ENCODE measurements around the gene RNLS. TPM values are rescaled to one million over a fixed set of nuclear protein-coding genes. Genes with fewer than 3 reads are reported as not detected.

The RNLS gene
- polyA plus RNA-seq, 3 donors = 3.3 to 3.9 (median 3.7) TPM

- intact Hi-C loops (cut with micrococcal nuclease) = no loop called here
- Histone ChIP-seq H3K9me3 (replicated peaks in 1 of 2; ENCODE audit: control insufficient read depth in 1 of 2, insufficient read depth in 1 of 2, low read length in 2 of 2) (no peaks in the 10 kb centered on the region), H4K20me1 (ENCODE audit: insufficient read depth, low read length) (no peaks in the 10 kb centered on the region), H3K4me3 (replicated peaks in 1 of 3; ENCODE audit: low read depth in 2 of 3, low read length in 3 of 3) (no peak overlapping the region), H3K36me3 (replicated peaks in 1 of 2; ENCODE audit: control insufficient read depth in 1 of 2, insufficient read depth in 2 of 2, low read length in 2 of 2) (no peaks in the 10 kb centered on the region), H3K27me3 (ENCODE audit: control insufficient read depth in 2 of 2, insufficient read depth in 2 of 2, low read length in 2 of 2) (no peaks in the 10 kb centered on the region), H3K4me1 (ENCODE audit: control insufficient read depth in 1 of 2, insufficient read depth in 2 of 2, low read length in 2 of 2) (no peaks in the 10 kb centered on the region), H3K79me2 (ENCODE audit: insufficient read depth, low read length) (no peaks in the 10 kb centered on the region), H3K9ac (ENCODE audit: insufficient read depth, low read length, poor library complexity, severe bottlenecking) (no peak overlapping the region), H2AFZ (ENCODE audit: insufficient read depth, low read depth, low read length, poor library complexity, severe bottlenecking) (no peak overlapping the region), H3K4me2 (replicated peaks; ENCODE audit: extremely low read depth, low read length, poor library complexity, severe bottlenecking) (no peak overlapping the region), H3K27ac (ENCODE audit: low read depth in 1 of 2, low read length in 2 of 2) (no peak overlapping the region)
- 88% methylated on average over 1 of the region's 2 CpGs for WGBS (ENCODE audit: insufficient coverage)
- H3K4me3 Mint-ChIP-seq = no peak overlapping the region
- H3K27me3 Mint-ChIP-seq (ENCODE audit: low read depth in 3 of 3) = peaks cover 0 to 2% (median 0%) of the 10 kb centered on the region in 3 donors
- H3K4me1 Mint-ChIP-seq = peaks cover 4% of the 10 kb centered on the region
- H3K36me3 Mint-ChIP-seq = no peaks in the 10 kb centered on the region
- TF ChIP-seq CTCF (IDR thresholded peaks at IDR 0.05) = no peak
- no peak for DNase-seq
- H3K27ac Mint-ChIP-seq = no peak overlapping the region
- peaks cover 0 to 2% (median 0%) of the 10 kb centered on the region in 7 donors for H3K9me3 Mint-ChIP-seq
Measured at GRCh38 chr10:88249450-88249849, 333.7 kb downstream of the RNLS start.

GRCh38 chr10:88246675-88247074, 336.4 kb downstream of the RNLS start:
- H3K36me3 ChIP-seq (replicated peaks in 1 of 2; ENCODE audit: control insufficient read depth in 1 of 2, insufficient read depth in 2 of 2, low read length in 2 of 2) = no peaks in the 10 kb centered on the region
- no peak overlapping the region for H3K27ac Mint-ChIP-seq
- no peak for TF ChIP-seq CTCF (IDR thresholded peaks at IDR 0.05)

More at GRCh38 chr10:88246675-88247074, 336.4 kb downstream of the RNLS start:
- Histone ChIP-seq H3K27ac (ENCODE audit: low read depth in 1 of 2, low read length in 2 of 2) (no peak overlapping the region), H3K79me2 (ENCODE audit: insufficient read depth, low read length) (no peaks in the 10 kb centered on the region), H3K27me3 (ENCODE audit: control insufficient read depth in 2 of 2, insufficient read depth in 2 of 2, low read length in 2 of 2) (no peaks in the 10 kb centered on the region), H2AFZ (ENCODE audit: insufficient read depth, low read depth, low read length, poor library complexity, severe bottlenecking) (no peak overlapping the region), H3K4me1 (ENCODE audit: control insufficient read depth in 1 of 2, insufficient read depth in 2 of 2, low read length in 2 of 2) (peaks cover 0 to 6% of the 10 kb centered on the region in 2 donors), H3K9ac (ENCODE audit: insufficient read depth, low read length, poor library complexity, severe bottlenecking) (no peak overlapping the region), H4K20me1 (ENCODE audit: insufficient read depth, low read length) (no peaks in the 10 kb centered on the region), H3K4me3 (replicated peaks in 1 of 3; ENCODE audit: low read depth in 2 of 3, low read length in 3 of 3) (no peak overlapping the region), H3K4me2 (replicated peaks; ENCODE audit: extremely low read depth, low read length, poor library complexity, severe bottlenecking) (no peak overlapping the region), H3K9me3 (replicated peaks in 1 of 2; ENCODE audit: control insufficient read depth in 1 of 2, insufficient read depth in 1 of 2, low read length in 2 of 2) (no peaks in the 10 kb centered on the region)
- DNase-seq = no peak
- Mint-ChIP-seq H3K36me3 (no peaks in the 10 kb centered on the region), H3K4me3 (no peak overlapping the region), H3K27me3 (ENCODE audit: low read depth in 3 of 3) (peaks cover 0 to 3% (median 0%) of the 10 kb centered on the region in 3 donors), H3K4me1 (peaks cover 10% of the 10 kb centered on the region), H3K9me3 (peaks cover 0 to 2% (median 0%) of the 10 kb centered on the region in 7 donors)
- 93% methylated on average over 2 of the region's 4 CpGs for WGBS (ENCODE audit: insufficient coverage)
- intact Hi-C loops (cut with micrococcal nuclease) = no loop called here

Data from CD14-positive monocyte (primary cell).